Retinal pigment epithelial cell (primary cell): ENCODE results near the gene PSD4.

Experiments used
- DNase-seq: peaks from one replicate; pipeline ENCODE4 v3.0.0-alpha.2; 2010; ENCODE audit warnings: low read depth
- H3K4me3 ChIP-seq: 2 replicates; pipeline ENCODE4 v1.5.1; 2011; ENCODE audit warnings: mild to moderate bottlenecking, low read length, control low read depth, moderate library complexity
- CTCF ChIP-seq: conservative IDR thresholded peaks from 2 replicates; pipeline ENCODE4 v1.5.1; 2011; ENCODE audit warnings: low read depth, low read length, control low read depth, inconsistent platforms

The PSD4 gene

GRCh38 chr2:113215056-113215455 lies 41.3 kb downstream of the PSD4 start:
- DNase-seq = no peak
- H3K4me3 ChIP-seq = no peak overlapping the region
- TF ChIP-seq CTCF = no peak

GRCh38 chr2:113216321-113216720 lies 42.5 kb downstream of the PSD4 start:
- no peak for DNase-seq
- H3K4me3 ChIP-seq = no peak overlapping the region
- no peak for TF ChIP-seq CTCF

GRCh38 chr2:113216891-113217454 lies 43.2 kb downstream of the PSD4 start:
- TF ChIP-seq CTCF = no peak
- no peak overlapping the region for H3K4me3 ChIP-seq
- no peak for DNase-seq

GRCh38 chr2:113217455-113218282 lies 43.9 kb downstream of the PSD4 start:
- no peak for DNase-seq
- no peak overlapping the region for H3K4me3 ChIP-seq
- peak; percentile 6 for TF ChIP-seq CTCF

GRCh38 chr2:113218283-113219091 lies 44.7 kb downstream of the PSD4 start:
- TF ChIP-seq CTCF = no peak
- no peak overlapping the region for H3K4me3 ChIP-seq
- DNase-seq = no peak

- TF ChIP-seq CTCF = no peak
- no peak for DNase-seq
- no peak overlapping the region for H3K4me3 ChIP-seq
Measured at GRCh38 chr2:113219092-113219441, 45.3 kb downstream of the PSD4 start.

- no peak for DNase-seq
- TF ChIP-seq CTCF = no peak
Measured at GRCh38 chr2:113219525-113219888, 45.7 kb downstream of the PSD4 start.

More at GRCh38 chr2:113219525-113219888, 45.7 kb downstream of the PSD4 start:
- no peak overlapping the region for H3K4me3 ChIP-seq
